Measurements from ENCODE around the gene LRRC4C.

Gene LRRC4C

GRCh38 chr11:40716344-40717130, 742.9 kb downstream of the LRRC4C start:
- TF ChIP-seq POLR2AphosphoS5 (IDR thresholded peaks at IDR 0.05; ENCODE audit: low read depth, low read length): no peak
- no peak for TF ChIP-seq POLR2A (IDR thresholded peaks at IDR 0.05; ENCODE audit: low read depth, low read length)
- TF ChIP-seq TAF1 (IDR thresholded peaks at IDR 0.05; ENCODE audit: borderline replicate concordance, low read depth, low read length): no peak
- no peak for DNase-seq (ENCODE audit: insufficient read length)
- no peak for FAIRE-seq

GRCh38 chr11:40713083-40713482, 746.4 kb downstream of the LRRC4C start:
- TF ChIP-seq POLR2AphosphoS5 (IDR thresholded peaks at IDR 0.05; ENCODE audit: low read depth, low read length): no peak
- DNase-seq (ENCODE audit: insufficient read length) (no peak), FAIRE-seq (no peak)

DNA sequence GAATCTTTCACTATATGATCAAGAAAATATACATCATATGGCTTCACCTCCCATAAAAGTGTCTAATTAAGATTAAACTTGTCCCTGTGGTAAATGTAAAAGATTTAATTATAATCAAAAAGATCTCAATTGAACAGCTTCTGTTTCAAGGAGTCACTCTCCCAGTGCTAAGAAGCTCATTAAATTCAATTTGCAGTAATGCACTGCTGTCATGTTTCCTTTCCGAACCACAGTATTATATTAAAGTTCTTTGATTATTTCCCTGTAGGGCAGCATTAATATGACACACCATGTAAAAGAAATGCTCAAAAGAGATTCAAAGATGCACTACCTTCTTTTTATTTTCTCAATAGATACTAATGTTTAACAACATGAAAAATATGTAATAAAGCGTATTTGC, 758.4 kb downstream of the LRRC4C start:
- DNase-seq (ENCODE audit: insufficient read length) (no peak), FAIRE-seq (no peak)
- no peak for TF ChIP-seq POLR2A (IDR thresholded peaks at IDR 0.05; ENCODE audit: low read depth, low read length)

- no peak for DNase-seq (ENCODE audit: insufficient read length)
- no peak for FAIRE-seq
- no peak for TF ChIP-seq TAF1 (IDR thresholded peaks at IDR 0.05; ENCODE audit: borderline replicate concordance, low read depth, low read length)
- no peak for TF ChIP-seq POLR2AphosphoS5 (IDR thresholded peaks at IDR 0.05; ENCODE audit: low read depth, low read length)
- no peak for TF ChIP-seq POLR2A (IDR thresholded peaks at IDR 0.05; ENCODE audit: low read depth, low read length)
Measured at GRCh38 chr11:40689823-40690222, 769.6 kb downstream of the LRRC4C start.

DNA sequence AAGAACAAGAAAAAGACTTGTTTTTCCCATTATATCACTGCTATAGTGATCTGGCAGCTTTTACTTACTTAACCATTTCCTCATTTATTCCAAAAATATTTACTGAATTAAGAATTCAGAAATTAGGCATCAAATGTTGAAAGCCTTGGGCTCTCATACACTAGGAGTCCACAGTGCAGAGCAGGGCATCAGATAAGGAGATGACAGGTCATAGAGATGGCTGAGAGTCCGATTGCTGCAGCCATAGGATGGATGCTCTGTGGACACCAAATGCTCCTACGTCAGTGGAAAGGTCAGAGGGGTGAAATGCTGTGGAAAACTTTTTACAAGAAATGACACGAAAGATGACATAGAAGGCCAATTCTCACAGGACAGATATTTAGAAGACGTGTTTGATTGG, 771.1 kb downstream of the LRRC4C start:
- TF ChIP-seq POLR2AphosphoS5 (IDR thresholded peaks at IDR 0.05; ENCODE audit: low read depth, low read length) (no peak), TAF1 (IDR thresholded peaks at IDR 0.05; ENCODE audit: borderline replicate concordance, low read depth, low read length) (no peak), POLR2A (IDR thresholded peaks at IDR 0.05; ENCODE audit: low read depth, low read length) (no peak)
- no peak for DNase-seq (ENCODE audit: insufficient read length)
- FAIRE-seq: no peak

DNA sequence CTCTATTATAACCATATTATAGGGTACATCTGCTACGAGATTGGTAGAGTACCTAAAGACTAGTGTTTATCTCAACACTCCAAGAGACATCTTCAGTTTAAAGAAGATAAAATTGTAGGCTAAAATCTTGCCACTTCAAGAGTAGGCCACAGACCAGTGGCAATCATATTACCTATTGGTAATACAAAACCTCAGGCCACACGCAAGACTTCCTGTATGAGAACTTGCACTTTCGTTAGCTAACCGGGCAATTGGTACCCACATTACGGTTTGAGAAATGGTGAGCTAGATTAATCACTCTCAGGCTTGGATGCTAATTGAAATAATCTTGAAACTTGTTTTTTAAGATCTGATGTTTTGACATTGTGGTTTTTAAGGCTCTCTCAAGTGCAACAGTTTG, 772.7 kb downstream of the LRRC4C start:
- no peak for TF ChIP-seq POLR2A (IDR thresholded peaks at IDR 0.05; ENCODE audit: low read depth, low read length)
- no peak for TF ChIP-seq TAF1 (IDR thresholded peaks at IDR 0.05; ENCODE audit: borderline replicate concordance, low read depth, low read length)
- no peak for TF ChIP-seq POLR2AphosphoS5 (IDR thresholded peaks at IDR 0.05; ENCODE audit: low read depth, low read length)
- DNase-seq (ENCODE audit: insufficient read length) (no peak), FAIRE-seq (no peak)

- FAIRE-seq: no peak
- TF ChIP-seq POLR2A (IDR thresholded peaks at IDR 0.05; ENCODE audit: low read depth, low read length) (no peak), TAF1 (IDR thresholded peaks at IDR 0.05; ENCODE audit: borderline replicate concordance, low read depth, low read length) (no peak), POLR2AphosphoS5 (IDR thresholded peaks at IDR 0.05; ENCODE audit: low read depth, low read length) (no peak)
- no peak for DNase-seq (ENCODE audit: insufficient read length)
Measured at GRCh38 chr11:40683010-40683409, 776.4 kb downstream of the LRRC4C start.

DNA sequence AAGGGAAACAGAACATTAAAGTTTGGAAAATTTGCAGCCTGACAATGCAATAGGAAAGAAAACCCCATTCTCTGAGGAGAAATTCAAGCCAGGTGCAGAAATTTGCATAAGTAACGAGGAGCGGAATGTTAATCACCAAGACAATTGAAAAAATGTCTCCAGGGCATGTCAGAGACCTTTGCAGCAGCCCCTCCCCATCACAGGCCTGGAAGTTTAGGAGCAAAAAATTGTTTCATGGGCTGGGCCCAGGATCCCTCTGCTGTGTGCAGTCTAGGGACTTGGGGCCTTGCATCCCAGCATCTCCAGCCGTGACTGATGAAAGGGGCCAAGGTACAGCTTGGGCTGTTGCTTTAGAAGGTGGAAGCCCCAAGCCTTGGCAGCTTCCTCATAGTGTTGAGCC, 780.2 kb downstream of the LRRC4C start:
- TF ChIP-seq TAF1 (IDR thresholded peaks at IDR 0.05; ENCODE audit: borderline replicate concordance, low read depth, low read length) (no peak), POLR2AphosphoS5 (IDR thresholded peaks at IDR 0.05; ENCODE audit: low read depth, low read length) (no peak), POLR2A (IDR thresholded peaks at IDR 0.05; ENCODE audit: low read depth, low read length) (no peak)
- no peak for FAIRE-seq

GRCh38 chr11:40647295-40647694, 812.2 kb downstream of the LRRC4C start:
- FAIRE-seq (no peak), DNase-seq (ENCODE audit: insufficient read length) (no peak)
- TF ChIP-seq TAF1 (IDR thresholded peaks at IDR 0.05; ENCODE audit: borderline replicate concordance, low read depth, low read length): no peak
- TF ChIP-seq POLR2AphosphoS5 (IDR thresholded peaks at IDR 0.05; ENCODE audit: low read depth, low read length): no peak

More for the DNA sequence above, 780.2 kb downstream of the LRRC4C start:
- DNase-seq (ENCODE audit: insufficient read length): no peak

DNA sequence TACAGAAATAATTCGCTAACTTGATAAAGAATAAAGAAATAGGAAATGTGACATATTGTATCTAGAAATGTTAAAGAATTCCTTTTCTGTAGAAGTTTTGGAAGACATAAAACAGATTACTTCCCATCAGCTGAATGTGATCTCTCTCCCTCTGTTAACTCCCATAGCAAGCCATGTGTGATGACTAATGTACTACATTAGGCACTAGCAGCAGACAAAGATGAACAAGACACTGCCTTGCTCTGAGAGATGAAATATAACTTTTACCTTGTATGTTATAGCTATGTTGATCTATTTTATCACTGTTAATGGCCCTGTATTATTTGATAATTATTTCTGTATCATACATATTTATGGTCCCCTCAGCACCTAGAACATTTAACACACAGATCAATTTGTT, 817.2 kb downstream of the LRRC4C start:
- TF ChIP-seq POLR2AphosphoS5 (IDR thresholded peaks at IDR 0.05; ENCODE audit: low read depth, low read length) (no peak), TAF1 (IDR thresholded peaks at IDR 0.05; ENCODE audit: borderline replicate concordance, low read depth, low read length) (no peak), POLR2A (IDR thresholded peaks at IDR 0.05; ENCODE audit: low read depth, low read length) (no peak)
- FAIRE-seq (no peak), DNase-seq (ENCODE audit: insufficient read length) (no peak)

DNA sequence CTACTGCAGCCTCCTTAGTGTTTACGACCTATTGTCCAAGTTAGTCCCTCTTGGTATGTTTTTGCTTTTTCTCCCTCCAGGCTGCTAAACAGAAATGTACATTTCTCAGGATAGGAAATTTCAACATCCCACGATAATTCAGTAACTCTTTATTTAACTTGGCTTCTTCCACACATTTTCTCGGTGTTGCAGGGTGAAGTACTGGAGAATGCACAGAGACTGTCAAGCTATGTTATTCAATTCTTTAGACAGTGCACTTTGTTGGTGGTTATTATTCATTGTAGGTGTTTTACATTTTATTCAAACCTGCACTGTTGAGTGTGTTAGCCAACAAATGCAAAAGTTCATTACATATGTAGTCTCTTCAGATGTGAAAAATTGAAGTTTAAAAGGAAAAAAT, 839.8 kb downstream of the LRRC4C start:
- FAIRE-seq (no peak), DNase-seq (ENCODE audit: insufficient read length) (no peak)
- TF ChIP-seq POLR2AphosphoS5 (IDR thresholded peaks at IDR 0.05; ENCODE audit: low read depth, low read length) (no peak), TAF1 (IDR thresholded peaks at IDR 0.05; ENCODE audit: borderline replicate concordance, low read depth, low read length) (no peak), POLR2A (IDR thresholded peaks at IDR 0.05; ENCODE audit: low read depth, low read length) (no peak)

- no peak for TF ChIP-seq POLR2A (IDR thresholded peaks at IDR 0.05; ENCODE audit: low read depth, low read length)
- no peak for TF ChIP-seq TAF1 (IDR thresholded peaks at IDR 0.05; ENCODE audit: borderline replicate concordance, low read depth, low read length)
- TF ChIP-seq POLR2AphosphoS5 (IDR thresholded peaks at IDR 0.05; ENCODE audit: low read depth, low read length): no peak
- no peak for FAIRE-seq
- no peak for DNase-seq (ENCODE audit: insufficient read length)
Measured at GRCh38 chr11:40606800-40607199, 852.7 kb downstream of the LRRC4C start.

Data from GM12892 (cell line).